Measurements from ENCODE around the gene CDK6.

CDK6 gene

DNA sequence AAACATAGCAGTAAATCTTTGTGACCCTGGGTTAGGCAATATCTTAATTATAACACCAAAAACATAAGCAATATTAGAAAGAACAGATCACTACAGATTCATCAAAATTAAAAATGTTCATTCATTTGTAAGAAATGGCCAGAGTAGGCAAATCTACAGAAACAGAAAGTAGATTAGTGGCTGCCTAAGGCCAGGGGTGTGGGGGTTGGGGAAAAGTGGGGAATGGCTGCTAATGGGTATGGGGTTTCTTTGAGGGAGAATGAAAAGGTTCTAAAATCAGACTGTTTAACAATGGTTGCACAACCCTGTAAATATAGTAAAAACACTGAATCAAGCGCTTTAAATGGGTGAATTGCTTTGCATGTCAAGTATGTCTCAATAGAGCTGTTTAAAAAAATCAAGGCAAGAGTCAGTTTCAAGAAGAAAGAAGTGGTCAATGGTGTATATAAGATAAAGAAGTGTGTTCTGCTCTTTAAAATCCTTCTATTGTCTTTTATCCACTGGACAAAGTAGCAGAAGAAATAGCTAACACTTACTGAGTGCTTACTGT lies 42.6 kb downstream of the CDK6 start:
- no peak for DNase-seq (ENCODE audit: low read depth in 2 of 2)

GRCh38 chr7:92790992-92791391 lies 45.4 kb downstream of the CDK6 start:
- no peak for DNase-seq (ENCODE audit: low read depth in 2 of 2)

GRCh38 chr7:92788559-92789183 lies 47.7 kb downstream of the CDK6 start:
- DNase-seq (ENCODE audit: low read depth in 2 of 2), result no peak

GRCh38 chr7:92785923-92786322 lies 50.5 kb downstream of the CDK6 start:
- DNase-seq (ENCODE audit: low read depth in 2 of 2), result no peak

- no peak for DNase-seq (ENCODE audit: low read depth in 2 of 2)
Measured at GRCh38 chr7:92784935-92785334, 51.4 kb downstream of the CDK6 start.

- peak in 1 of 2 experiments; percentile 39 for DNase-seq (ENCODE audit: low read depth in 2 of 2)
Measured at GRCh38 chr7:92783260-92784201, 52.8 kb downstream of the CDK6 start.

GRCh38 chr7:92782855-92783254 lies 53.5 kb downstream of the CDK6 start:
- DNase-seq (ENCODE audit: low read depth in 2 of 2), result no peak

DNA sequence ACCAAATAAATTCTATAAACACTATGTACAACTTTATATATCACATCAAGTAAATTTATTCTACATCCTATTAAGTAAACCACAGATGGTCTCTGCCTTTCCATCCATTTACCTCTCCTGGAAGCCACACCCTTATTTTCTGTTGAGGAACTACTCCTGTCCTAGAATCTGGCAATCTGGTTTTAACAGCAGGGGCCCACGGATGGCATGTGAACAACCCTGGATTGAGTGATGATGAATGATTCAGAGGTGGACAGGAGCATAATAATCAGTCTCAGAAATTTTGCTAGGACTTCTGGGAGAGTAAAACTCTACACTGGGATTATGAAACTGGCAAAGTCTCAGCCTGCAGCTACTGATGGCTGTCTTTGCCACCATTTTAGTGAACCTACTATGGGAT lies 54.1 kb downstream of the CDK6 start:
- no peak for DNase-seq (ENCODE audit: low read depth in 2 of 2)

GRCh38 chr7:92781117-92781720 lies 55.2 kb downstream of the CDK6 start:
- no peak for DNase-seq (ENCODE audit: low read depth in 2 of 2)

DNA sequence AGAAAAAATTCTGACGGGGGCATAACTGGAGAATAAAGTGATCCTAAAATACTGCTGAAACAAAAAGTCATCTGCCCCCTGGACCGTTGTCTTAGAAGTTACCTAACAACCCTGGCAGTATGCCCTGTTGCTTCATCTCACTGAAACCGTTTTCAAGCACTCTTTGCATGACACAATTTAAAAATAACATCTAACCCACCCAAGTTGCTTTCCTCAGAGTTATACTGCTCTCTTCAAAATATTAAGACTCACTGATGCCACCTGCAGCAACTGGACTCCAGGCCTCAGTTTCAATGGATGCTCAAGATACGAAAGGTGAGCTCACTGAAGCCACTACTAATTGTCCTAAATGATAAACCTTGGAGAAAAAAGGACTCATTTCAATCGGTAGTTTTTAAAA lies 57.4 kb downstream of the CDK6 start:
- no peak for DNase-seq (ENCODE audit: low read depth in 2 of 2)

- DNase-seq (ENCODE audit: low read depth in 2 of 2), result no peak
Measured at GRCh38 chr7:92777993-92778392, 58.4 kb downstream of the CDK6 start.

DNA sequence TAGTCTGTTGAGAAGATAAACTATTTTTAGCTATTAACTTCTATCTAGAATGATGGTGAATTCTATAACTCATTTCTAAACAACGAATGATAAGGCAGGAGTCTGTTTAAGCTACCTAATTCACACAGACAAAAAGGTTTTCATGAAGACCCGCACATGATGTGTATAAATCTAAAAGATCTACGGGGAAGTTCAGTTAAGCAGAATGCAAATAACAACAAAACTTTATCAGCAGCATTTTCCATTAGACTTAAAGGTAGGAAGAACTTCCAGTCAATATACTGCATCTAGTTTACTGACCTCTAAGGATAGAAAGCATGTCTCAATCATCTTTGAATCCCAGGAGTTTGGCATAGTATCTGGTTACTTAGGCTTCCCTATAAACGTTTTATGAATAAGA lies 62.6 kb downstream of the CDK6 start:
- DNase-seq (ENCODE audit: low read depth in 2 of 2), result no peak

DNA sequence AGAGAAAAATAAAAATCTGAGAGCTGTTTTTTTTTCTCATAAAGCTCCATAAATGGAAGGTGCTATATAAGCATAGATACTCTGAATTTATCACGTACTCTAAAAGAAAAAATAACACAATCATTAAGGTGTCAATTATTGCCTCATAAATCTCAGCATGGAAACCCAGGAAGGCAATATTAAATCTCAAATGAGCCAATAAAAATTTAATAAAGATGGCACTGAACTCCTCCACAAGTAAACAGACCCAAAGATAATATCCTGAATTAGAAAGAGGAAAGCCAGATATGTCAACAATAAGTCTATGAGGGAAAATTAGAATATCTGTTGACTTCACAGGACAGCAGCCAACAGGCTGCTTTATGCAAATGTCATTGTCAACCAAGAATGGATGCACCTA lies 66.5 kb downstream of the CDK6 start:
- no peak for DNase-seq (ENCODE audit: low read depth in 2 of 2)

DNA sequence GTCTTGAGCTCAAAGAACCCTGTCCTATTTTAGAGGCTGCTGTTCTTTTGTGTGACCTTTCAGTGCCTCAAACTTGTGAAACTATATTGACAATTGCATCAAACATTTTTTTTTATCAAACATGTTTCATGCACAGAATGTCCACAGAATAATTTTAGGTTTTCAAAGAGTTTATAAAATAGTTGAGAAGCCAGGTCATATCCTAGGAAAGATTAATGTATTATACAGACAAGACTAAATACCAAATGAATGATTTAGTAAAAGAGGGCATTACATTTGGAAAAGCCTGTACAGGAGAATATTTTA lies 67.0 kb downstream of the CDK6 start:
- no peak for DNase-seq (ENCODE audit: low read depth in 2 of 2)

- DNase-seq (ENCODE audit: low read depth in 2 of 2), result no peak
Measured at GRCh38 chr7:92768501-92769393, 67.6 kb downstream of the CDK6 start.

DNA sequence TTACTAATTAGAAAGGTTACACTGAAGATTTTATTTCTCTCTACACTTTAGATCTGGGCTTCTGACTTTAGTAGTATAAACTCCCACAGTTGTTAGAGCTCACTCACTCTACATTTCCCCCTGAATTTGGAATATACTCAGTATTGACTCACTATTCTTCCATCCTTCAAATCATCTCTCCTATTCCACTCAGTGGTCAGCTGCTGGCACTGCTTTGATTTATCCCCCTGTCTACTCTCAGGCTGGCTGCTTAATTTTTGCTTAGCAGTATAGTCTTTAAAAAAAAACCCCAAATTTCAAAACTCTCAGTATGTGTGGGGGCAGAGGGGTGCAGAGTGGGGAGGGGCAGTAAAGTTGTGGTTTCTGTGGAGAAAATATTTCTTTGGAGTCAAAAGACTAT lies 68.9 kb downstream of the CDK6 start:
- DNase-seq (ENCODE audit: low read depth in 2 of 2), result no peak

DNA sequence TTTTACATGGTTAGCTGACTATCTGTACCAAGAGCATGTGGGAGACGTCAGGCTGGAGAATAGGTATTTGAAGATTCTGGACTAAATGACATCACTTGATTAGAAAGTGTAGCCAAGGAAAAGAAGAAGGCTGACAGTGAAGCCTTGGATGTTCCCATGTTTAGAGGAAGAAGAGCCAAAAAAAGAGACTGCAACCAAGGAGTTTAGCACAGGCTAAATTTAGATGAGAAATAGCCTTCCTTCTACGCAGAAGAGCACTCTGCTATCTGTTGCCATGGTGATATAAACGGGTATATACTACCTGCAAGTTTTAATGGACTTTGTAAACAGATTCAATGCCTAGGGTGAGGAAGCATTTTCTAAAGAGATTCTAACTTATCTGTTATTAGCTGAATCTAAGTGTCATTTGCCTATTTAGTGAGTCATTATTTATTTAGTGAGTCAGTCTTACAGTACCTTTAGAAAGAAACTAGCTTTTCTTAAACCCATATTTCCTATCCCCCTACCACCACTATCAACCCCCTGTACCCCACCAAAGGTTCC lies 69.8 kb downstream of the CDK6 start:
- DNase-seq (ENCODE audit: low read depth in 2 of 2), result no peak

DNA sequence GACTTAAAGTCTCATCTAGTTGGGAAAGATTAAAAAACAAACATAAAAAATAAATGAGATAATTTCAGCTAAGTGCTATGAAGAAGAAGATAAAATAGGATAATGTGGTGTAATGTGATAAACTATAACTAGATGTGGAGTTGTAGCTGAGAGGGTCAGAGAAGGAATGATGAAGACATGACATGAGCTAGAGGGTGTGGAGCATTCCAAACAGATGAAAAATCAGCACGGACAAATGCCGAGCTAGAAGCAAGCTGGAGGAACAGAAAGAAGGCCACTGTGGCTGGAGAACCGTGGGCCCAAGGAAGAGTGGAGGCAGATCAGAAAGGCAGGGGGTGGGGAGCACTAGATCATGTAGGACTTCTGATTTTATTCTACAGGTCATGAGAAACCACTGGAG lies 70.6 kb downstream of the CDK6 start:
- peak; percentile 63 to 66 for DNase-seq (ENCODE audit: low read depth in 2 of 2)

GRCh38 chr7:92763636-92764423 lies 72.5 kb downstream of the CDK6 start:
- DNase-seq (ENCODE audit: low read depth in 2 of 2), result peak in 1 of 2 experiments; percentile 45

DNA sequence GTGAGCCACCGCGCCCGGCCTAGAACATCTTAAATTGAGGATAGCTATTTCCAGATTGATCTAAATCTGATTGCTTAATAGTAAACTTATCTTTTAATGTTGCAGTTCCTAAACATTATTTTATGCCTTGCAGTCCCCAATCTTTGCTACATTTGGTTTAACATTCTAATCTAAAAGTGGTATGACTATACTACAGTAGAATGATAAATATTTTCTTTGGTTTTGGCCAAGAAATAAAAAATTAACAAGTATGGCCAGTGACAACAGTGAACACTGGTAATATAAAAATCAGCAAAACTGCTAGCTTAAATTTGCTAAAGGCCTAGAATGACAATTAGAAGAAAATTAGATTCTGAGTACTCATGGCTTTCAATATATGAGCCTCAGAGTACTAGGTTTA lies 73.5 kb downstream of the CDK6 start:
- no peak for DNase-seq (ENCODE audit: low read depth in 2 of 2)

Measured in fibroblast of skin of left quadriceps (primary cell).